T-helper 2 cell treated with Interferon-gamma antibody and Interleukin-4, amounts not matched to agents 100 ng/mL and 5 ng/mL, for 36 hours (primary cell): Measurements from ENCODE around the gene RMC1. TPM values are rescaled to one million over a fixed set of nuclear protein-coding genes. Genes with fewer than 3 reads are reported as not detected.
"Not testable (repeated sequence)": the region's sequence is repeated elsewhere in the genome, so short reads cannot be mapped to it uniquely, and the experiment has no call there.

Experiments
- intact Hi-C: fragments of 100-400 bp; cut with micrococcal nuclease; formaldehyde crosslinking; loops from one replicate; pipeline ENCODE4 v1.15.1; 2023
- total RNA-seq: library from RNA; stranded (reverse); gene quantifications from 2 replicates; pipeline ENCODE4 v1.2.3, GENCODE V29; 2022

RMC1 gene
- total RNA-seq, 1 donor from 2014 or later = 57.5 TPM

DNA sequence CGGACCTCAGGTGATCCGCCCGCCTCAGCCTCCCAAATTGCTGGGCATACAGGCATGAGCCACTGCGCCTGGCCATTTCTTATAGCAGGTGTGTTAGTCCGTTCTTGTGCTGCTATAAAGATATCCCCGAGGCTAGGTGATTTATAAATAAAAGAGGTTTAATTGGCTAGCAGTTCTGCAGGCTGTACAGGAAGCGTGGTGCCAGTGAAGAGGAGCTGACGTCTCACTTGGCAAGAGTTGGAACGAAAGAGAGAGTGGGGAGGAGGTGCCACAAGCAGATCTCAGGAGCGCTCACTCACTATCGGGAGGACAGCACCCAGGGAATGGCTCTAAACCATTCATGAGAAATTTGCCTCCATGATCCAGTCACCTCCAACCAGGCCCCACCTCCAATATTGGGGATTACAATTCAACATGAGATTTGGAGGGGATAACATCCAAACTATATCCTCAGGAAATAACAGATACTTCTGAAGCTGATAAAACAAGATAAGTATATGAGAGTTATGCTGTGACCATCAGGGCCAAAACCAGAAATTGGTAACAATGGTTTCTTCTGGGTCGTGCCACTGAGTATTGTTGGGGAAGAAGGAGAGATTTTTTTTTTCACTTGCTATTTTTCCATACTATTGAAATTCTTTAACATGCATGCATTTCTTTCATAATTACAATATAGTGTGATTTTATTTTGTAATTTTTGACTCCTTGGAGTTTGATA is 7.4 kb upstream of the RMC1 start:
- intact Hi-C loops = no loop called here

DNA sequence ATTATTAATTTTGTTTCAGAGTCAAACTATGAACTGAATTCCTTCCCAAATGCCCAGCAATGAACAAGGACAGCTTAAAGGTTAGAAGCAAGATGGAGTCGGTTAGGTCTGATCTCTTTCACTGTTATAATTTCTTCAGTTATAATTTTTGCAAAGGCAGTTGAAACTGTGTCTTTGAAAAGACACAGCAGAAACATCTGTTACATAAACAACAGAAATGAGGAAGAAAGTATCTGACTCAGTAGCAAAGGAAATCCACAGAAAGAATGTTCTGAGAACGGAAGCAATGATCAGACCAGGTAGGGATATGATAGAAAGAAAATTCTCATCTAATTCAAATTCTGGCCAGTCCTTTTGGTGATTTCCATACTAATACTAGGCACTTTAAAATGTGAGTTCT is 5.2 kb upstream of the RMC1 start:
- intact Hi-C loops = loop anchor here (1.0 kb wide), 1 partner anchor 314 kb away; no protein-coding TSS in a partner anchor

DNA sequence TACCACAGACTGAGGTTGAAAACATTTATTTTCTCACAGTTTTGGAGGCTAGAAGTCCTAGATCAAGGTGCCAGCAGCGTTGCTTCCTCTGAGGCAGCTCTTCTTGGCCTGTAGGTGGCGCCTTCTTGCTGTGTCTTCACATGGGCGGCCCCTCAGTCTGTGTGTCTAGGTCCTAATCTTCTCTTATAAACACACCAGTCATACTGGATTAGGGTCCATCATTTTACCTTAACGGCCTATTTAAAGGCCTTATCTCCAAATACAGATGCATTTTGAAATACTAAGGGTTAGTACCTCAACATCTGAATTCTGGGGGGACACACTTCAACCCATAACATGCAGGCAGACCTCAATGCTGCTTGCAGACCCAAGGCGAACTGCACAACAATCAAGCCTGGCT is 4.4 kb upstream of the RMC1 start:
- intact Hi-C loops = loop anchor here (1.0 kb wide), 3 partner anchors 87 to 313 kb away; partner anchors contain the start of gene NPC1

DNA sequence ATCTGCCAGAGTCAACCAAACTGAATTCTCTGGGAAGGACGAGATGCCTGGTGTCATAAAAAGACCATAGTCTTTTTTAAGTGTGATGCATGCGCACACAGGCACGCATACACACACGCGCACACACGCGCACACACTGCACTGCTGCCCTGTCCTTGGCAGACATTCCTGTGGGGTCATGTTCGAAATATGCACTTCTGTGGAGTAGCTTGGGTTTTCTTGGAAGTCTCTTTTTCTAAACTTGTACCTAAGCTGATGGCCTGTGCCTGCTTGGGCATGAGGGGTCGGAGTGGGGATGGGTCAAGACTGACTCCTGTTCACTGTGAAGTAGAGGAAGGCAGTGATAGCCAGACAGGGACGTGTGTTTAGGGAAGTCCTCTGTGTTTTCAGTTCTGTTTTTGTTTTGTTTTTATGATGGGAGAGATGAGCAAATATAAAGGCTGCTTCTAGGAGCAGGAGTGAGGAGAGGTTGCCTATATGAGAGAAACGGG is 4.0 kb upstream of the RMC1 start:
- intact Hi-C loops = loop anchor here (1.0 kb wide), 2 partner anchors 87 to 204 kb away; partner anchors contain the start of gene NPC1

DNA sequence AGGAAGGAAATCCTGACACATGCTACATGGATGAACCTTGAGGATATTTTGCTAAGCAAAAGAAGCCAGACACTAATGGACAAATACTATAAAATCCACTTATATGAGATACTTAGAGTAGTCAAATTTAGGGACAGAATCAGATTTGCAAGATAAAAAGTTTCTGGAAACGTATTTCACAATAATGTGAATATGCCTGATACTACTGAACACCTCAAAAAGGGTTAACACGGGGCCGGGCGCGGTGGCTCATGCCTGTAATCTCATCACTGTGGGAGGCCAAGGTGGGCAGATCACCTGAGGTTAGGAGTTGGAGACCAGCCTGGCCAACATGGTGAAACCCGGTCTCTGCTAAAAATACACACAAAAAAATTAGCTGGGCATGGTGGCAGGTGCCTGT is 1.7 kb upstream of the RMC1 start:
- intact Hi-C loops = loop anchor here (2.0 to 10.0 kb wide), 4 partner anchors 64 to 423 kb away; a partner anchor contains a TSS

DNA sequence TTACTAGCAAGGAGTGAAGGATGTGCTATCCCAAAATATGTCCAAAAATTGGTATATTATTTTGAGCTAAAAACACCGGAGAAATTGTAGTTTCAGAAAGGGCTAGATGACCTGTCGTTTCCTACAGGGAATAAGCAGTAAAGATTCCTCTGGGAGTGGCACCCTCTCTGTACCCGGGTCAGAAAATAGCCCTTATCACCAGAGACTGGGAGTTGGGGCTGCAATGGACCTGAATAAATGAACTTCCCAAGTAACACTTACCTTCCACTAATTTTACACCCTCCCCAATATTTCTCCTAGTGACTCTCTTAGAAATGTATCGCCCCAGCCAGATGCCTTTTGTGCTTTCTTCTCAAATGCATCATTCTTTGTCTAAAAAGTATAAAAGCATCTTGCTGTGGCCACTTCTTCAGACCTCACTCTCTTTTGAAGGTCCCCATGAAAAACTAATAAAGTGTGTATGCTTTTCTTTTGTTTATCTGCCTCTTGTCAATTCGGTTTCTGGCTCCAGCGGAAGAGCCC is 734 bp upstream of the RMC1 start:
- intact Hi-C loops = loop anchor here (1.0 to 10.0 kb wide), 12 partner anchors 10 to 569 kb away; partner anchors contain the start of genes NPC1, RBBP8 and RIOK3

DNA sequence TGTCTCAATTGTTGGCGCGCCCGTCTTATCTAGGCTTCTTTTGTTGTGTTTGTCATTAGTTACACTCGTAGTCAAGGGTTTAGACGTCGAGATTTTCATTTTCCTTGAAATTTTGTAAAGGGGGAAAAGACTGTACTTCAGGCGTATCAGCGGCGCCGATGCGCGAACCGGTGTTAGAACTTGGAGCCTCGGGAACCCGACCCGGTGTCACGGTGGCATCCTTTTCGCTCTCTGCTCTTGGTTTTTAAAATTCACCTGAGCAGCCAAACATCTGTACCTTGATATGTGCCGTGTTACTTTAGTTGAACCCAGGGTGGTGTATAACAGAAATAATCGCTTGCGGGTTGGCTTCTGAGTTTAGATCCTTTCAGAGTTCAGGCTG is 643 bp downstream of the RMC1 start:
- intact Hi-C loops = loop anchor here (1.0 to 10.0 kb wide), 13 partner anchors 8 to 571 kb away; partner anchors contain the start of genes NPC1, RBBP8 and RIOK3

DNA sequence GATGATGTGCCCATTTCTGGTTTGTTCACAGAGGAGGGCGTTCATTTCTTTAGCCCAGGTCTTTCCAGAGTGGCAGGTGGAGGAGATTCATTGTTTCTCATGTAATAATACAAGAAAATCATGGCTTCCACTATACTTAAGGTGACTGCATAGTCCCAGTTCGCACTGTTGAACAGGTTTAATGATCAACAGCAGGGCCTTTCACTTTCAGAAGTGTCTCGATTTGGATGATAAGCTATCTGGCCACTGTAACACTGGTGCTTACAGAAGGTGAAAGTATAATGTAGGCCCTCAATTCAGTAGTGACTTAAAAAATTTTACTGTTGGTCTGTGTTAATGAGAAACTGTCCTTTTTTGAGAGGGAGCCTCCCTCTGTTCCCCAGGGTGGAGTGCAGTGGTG is 1.4 kb downstream of the RMC1 start:
- intact Hi-C loops = loop anchor here (1.0 to 10.0 kb wide), 4 partner anchors 67 to 420 kb away; a partner anchor contains a TSS

DNA sequence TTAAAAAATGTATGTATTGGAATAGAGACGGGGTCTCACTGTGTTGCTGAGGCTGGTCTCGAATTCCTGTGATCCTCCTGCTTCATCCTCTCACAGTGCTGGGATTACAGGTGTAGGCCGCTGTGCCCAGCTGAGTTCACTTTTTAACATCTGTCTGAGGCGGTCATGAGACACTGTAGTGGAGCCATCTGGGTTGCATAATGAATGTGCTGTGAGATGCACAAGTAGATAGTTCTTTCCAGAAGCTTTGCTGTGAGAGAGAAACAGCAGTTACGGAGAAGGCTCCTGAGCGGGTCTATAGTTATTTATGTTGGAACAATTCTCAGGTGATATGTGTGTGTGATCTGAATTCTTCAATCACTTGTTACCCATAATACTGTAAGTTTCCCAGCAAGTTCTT is 3.1 kb downstream of the RMC1 start:
- intact Hi-C loops = loop anchor here (10.0 kb wide), 1 partner anchor 418 kb away; no protein-coding TSS in a partner anchor

DNA sequence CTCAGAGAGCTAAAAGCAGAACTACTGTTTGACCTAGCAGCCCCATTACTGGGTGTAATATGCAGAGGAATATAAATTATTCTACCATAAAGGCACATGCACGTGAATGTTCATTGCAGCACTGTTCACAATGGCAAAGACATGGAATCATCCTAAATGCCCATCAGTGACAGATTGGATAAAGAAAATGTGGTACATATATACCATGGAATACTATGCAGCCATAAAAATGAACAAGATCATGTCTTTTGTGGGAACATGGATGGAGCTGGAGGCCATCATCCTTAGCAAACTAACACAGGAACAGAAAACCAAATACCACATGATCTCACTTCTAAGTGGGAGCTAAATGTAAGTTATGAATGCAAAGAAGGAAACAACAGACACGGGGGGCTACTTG is 7.6 kb downstream of the RMC1 start:
- intact Hi-C loops = not testable (repeated sequence)

DNA sequence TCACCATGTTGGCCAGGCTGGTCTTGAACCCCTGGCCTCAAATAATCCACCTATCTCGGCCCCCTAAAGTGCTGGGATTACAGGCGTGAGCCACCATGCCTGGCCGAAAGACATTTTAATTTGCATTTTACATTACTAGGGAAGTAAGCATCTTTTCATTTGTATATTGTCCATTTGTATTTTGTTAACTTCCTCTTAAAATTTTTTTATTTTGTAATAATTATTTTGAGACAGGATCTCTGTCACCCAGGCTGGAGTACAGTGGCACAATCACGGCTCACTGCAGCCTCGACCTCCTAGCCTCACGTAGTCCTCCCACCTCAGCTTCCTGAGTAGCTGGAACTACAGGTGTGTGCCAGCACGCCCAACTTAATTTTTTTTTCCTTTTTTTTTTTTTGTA is 8.9 kb downstream of the RMC1 start:
- intact Hi-C loops = loop anchor here (1.0 kb wide), 1 partner anchor 9 kb away; the partner anchor contains the start of gene RMC1

DNA sequence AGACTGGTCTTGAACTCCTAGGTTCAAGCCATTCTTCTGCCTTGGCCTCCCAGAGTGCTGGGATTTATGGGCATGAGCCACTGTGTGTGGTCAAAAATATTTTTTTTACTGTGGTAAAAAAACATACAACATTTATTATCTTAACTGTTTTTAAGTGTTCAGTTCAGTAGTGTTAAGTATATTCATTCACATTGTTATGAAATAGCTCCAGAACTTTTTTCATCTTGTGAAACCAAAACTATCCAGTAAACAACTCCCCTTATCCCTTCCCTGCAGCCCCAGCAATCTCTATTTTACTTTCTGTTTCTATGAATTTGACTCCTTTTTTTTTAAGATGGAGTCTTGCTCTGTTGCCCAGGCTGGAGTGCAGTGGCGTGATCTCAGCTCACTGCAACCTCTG is 9.3 kb downstream of the RMC1 start:
- intact Hi-C loops = loop anchor here (1.0 kb wide), 1 partner anchor 9 kb away; the partner anchor contains the start of gene RMC1

DNA sequence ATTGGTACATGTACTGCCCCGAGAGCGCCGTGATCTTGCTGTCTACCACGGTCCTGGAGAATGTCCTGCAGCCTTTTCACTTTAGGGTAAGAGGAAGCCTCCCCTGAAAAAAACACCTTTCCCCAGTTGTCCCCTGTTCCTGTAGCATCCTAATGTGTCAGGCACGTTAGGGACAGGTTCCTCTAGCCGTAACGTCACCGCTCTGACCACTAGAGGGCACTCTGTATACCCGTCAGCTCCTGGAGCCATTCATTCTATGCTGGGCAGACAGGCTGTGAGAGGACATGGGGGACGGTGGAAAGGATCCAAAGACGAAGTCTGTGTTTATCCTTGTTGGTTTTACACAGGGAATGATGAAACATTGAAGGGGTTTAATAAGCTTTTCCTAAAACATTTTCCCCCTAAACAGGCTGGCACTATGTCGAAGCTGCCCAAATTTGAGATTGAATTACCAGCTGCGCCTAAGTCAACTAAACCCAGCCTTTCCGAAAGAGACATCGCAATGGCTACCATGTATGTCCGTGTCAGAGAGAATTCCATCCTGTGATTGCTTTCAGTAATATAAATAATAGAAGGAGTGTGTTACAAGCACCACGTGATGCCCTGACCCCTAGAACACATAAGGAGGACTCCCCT is 12.7 kb downstream of the RMC1 start:
- intact Hi-C loops = loop anchor here (1.0 to 5.0 kb wide), 2 partner anchors 70 to 296 kb away; partner anchors contain the start of gene NPC1

DNA sequence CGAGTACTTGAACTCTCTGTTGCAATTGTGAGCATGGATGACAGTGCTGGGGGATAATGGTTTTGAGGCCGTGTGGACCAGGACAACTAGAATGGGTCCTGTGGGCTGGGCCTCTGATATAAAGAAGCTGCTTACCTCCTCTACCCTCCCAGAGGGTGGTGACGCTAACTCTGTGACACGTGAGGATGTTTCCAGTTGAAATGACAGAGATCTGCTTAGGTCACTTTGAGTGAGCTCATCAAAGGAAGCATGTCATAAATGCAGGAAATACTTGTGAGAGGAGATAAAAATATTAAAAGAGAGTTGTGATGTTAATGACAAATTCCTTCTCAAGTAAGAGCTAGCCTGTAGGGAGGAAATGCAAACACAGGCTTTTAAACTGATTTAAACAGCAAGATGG is 16.4 kb downstream of the RMC1 start:
- intact Hi-C loops = loop anchor here (5.0 kb wide), 1 partner anchor 293 kb away; no protein-coding TSS in a partner anchor

DNA sequence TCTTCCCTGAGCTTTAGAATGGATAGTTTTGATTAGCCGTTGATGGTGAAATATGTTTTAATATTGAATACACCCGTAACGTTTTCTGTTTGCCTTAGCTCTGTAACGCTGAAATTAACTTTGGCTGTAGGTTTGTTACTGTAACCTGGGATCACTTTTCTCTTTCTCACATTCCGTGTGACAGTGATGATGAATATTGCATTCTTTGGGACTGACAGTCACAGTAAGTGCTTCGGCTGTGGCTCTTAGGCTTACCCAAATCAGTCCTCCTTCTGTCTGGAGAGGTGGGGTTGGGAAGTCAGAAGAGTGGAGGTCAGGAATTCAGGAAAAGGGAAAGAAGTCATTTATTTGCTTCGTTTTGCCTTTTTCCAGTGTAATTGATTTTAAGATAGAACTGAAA is 18.0 kb downstream of the RMC1 start:
- intact Hi-C loops = no loop called here

DNA sequence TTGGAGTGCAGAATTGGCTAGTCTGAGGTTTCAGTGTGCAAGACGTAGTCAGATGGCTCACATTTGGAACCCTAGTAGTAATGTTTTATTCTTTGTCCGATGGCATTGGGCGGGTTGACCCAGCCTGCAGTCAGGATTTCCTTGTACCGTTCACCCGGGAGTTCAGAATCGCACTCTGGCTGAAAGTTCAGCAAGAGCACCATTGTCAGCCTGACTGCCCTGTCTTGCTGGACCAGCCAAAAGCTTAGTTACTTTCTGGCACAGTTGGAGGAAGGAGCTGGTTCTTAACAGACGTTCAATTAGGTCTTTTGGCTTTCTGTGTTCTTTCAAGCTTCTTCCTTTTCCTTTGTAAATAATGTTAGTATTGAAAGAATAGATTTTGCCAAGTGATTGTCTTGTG is 18.6 kb downstream of the RMC1 start:
- intact Hi-C loops = no loop called here

DNA sequence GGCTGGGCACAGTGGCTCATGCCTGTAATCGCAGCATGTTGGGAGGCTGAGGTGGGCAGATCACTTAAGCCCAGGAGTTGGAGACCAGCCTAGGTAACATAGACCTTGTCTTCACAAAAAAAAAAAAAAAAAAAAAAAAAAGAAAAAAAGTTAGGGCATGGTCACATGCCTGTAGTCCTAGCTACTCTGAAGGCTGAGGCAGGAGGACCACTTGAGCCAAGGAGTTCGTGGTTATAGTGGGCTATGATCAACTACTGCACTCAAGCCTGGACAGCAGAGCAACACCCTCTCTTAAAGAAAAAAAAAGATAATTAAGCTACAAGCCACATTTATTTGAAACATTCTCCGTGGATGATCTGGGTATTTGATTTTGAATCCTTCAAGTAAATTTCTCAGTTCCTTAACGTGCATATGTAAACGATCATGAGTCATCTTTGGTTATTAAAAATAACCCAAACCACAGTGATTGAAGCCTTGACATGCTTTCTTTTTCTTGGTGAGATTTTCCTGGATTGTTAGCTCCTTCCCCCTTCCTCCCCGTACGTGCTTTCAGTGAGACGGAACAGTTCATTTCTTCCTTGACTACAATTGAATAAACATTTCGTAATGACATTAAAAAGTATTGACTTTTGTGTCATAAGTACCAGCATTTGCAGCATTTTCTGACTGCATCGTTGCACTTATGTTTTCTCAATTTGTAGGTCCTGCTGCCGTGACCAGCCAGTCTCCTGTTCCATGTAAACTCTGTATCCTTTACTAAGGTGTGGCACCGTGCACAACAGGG is 20.3 kb downstream of the RMC1 start:
- intact Hi-C loops = no loop called here

DNA sequence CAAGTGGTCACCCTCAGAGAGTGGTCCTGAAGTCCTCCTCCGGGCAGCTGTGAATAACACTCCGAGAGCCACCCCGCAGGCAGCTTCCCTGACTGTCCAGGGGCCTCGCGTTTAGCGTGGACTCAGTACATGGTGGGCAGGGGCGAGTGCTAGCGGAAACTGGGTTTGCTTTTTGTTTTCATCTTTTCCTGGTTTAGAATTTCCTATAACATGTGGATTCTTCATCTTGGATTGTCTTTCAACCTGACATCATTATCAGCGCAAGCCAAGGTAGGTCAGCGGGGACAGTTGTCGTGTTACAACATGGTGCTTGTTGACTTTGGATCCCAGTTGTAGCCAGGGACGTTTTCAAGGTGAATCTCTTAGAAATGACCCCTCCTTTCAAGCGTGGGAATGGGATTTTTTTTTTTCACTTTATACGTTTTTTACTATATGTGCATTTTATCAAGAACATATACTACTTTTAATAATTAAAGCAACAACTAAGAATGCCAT is 20.9 kb downstream of the RMC1 start:
- intact Hi-C loops = no loop called here

DNA sequence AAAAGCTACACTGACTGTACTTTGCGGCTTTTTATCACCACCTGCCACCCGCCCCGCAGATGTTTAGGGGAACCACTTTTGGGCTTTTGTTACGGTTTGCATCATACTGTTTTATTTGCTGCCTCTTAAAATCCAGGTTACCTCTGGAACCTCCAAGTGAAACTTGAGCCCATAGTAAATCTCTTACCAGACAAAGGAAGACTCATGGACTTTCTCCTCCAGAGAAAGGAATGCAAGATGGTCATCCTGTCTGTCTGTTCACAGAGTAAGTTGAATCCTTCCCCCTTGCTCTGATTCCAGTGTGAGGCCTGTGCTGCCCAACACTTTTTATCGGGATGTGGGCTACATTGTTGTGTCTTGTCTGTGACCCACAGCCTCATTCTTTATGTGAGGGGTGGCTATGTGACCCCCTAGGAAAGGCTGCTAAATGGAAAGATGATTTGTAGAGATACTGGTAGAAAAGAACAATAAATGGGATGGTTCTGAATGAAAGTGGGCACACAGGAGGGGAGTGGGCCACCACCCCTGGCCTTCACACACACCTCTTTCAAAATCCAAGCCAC is 23.3 kb downstream of the RMC1 start:
- intact Hi-C loops = no loop called here
